ENCODE data around the gene SNRPD3.
"Not testable (repeated sequence)": the region's sequence is repeated elsewhere in the genome, so short reads cannot be mapped to it uniquely, and the experiment has no call there.

SNRPD3 gene

DNA sequence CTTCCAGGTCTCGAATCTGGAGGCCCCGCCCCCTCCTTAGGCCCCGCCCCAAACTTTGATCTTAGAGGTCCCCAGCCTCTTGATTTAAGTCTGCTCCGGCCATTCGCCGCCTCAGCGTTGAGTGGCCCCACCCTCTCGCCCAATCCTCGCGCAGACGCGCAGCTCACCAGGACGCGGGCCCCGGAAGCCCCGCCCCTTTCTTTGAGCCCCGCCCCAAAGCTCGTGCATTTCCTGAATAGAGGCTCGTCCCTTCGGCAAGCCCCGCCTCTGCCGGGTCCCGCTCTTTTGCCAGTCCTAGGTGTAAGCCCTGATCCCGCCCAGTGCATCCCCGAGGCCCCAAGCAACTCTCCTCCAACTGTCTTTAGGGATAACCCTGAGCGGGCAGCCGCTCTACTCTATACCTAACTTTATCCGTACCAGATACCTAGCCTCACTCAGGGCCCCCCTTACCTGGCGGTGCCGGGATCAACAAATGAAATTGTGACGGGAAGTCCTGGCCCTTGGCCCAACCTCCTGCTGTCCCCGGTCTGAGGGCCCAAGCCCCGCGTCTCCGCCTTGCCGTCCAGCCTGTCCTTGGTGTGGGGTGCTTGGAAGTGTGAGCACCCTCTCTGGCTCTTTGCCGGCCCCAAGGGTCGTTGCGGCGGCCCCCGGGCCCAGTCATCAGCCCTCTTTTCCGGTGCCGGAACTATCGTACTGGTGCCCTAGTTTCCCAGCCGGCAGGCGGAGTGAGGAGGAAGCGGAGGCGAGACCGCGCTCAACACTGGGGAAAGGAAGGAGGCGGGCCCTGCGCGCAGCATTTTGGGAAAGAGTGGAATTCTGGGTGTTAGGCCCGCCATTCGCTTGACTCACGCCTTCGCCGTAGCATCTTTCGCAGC, at the start of gene SNRPD3:
SNRPD3 (plus strand) TSS at position 835 of the 875 bp plus-strand sequence. CDS start 1,676 bp downstream, outside the sequence.
- DNase-seq (ENCODE audit: low read depth in 2 of 2) = peak; percentile 99 to 100

GRCh38 chr22:24506802-24507438, 48.9 kb upstream of the SNRPD3 start:
- DNase-seq (ENCODE audit: low read depth in 2 of 2) = no peak

DNA sequence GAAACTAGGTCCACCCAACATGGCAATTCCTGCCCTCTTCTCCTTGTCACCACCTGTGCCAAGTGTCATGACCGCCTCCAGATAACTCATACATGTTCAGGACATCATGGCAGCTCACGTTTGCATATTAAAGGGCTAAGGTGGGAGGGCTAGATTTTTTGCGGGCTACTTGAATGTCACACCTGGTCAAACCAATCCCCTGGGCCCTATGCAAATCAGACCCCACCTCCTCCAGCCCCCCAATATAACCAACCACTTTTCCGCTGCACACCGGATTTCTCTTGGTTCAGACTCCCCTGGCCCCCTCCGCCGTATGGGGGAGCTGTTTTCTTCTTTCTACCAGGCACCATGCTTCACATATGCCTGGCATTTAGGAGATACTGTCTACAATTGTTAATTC, 48.1 kb upstream of the SNRPD3 start:
- no peak for DNase-seq (ENCODE audit: low read depth in 2 of 2)

DNA sequence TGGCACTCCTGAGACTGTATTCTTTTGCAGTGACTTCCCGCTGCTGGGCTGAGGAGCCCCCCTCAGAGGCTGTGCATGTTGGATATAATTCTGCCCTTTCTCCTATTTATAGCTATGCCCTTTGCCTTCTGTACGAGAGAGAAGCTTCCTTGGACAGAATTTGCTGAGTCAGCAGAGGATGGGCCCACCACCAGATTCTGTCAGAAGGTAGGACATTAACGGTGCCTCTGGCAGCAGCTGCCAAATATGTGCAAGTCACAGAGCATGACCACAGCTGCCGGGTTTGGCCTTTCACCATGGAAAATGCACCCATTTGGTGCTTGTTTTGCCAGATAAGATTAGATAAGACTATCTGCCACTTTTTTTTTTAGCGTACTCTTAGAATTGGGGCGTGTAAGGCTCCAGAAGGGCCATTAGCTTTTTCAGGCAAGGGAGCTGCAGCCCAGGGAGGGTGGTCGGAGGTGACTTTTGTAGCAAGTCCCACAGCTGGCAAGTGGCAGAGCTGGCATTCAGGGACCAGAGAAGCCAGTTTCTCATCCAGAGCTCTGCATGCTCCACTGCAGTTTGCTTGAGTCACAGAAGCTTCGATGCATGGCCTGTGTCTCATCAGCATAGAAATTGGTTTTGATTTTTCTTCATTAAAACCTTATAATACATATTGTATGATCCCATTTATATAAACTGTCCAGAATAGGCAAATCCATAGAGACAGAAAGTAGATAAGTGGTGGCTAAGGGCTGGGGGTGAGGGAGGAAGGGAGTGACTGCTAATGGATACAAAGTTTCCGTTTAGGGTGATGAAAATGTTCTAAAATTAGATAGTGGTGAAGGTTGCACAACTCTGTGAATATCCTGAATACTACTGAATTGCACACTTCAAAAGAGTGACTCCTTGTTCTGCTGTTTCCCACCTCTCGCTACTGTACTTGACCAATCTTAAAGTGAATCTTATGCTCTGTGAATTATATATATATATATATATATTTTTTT, 44.9 kb upstream of the SNRPD3 start:
- no peak for DNase-seq (ENCODE audit: low read depth in 2 of 2)

DNA sequence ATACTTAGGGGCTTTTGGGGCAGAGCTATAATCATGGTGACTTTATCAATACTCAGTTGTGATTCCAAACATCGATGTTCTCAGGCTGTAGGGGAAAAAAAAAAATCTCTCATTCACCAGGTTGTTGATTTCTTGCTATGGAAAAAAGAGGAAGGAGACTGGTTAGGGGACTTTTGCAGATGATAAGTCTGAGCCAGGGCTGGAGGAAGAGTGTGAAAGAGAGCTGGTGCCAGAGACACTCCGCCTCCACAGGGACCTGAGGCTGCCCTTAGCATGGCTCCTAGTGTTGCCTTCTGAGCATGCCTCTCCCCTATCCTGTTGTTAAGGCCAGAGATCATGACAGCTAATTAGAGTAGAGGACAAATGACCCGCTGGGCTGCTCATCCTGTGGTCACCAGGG, 43.8 kb upstream of the SNRPD3 start:
- DNase-seq (ENCODE audit: low read depth in 2 of 2) = no peak

- no peak for DNase-seq (ENCODE audit: low read depth in 2 of 2)
These were observed 42.2 kb upstream of the SNRPD3 start for GRCh38 chr22:24513378-24514240.

DNA sequence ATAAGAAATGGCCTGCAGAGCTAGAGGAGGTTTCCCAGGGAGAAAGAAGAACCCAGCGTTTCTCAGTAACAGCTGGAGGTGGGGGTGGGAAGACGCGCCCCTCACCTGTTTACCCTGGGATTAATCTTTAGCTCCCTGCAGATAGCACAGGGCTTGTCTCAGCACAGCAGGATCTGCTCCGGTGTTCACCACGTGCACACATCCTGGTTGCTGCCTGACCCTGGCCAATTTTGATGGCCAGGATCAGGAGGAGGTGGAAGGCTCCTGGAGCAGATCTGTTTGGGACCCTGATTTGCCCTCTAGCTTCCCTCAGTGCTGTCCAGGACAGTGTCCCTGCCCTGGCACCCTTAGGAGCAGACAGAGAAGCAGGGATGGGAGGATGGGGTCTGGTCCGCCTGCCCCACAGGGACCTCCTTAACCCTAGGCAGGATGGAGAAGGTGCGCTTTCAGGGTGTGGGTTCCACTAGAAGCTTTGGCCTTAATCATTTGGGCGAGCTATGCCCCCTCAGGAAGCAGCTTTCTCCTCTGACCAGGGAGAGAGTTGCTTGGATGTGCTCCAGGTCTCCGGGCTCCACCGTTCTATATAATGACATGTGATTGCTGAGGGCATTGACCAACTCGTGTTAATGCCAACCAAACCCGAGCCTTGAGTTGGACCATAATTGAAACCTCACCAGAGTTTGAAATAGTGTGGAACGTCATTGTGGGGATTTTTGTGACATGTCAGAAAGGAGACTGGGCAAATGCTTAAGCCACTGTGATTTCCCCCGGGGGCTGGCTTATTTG, 41.4 kb upstream of the SNRPD3 start:
- no peak for DNase-seq (ENCODE audit: low read depth in 2 of 2)

DNA sequence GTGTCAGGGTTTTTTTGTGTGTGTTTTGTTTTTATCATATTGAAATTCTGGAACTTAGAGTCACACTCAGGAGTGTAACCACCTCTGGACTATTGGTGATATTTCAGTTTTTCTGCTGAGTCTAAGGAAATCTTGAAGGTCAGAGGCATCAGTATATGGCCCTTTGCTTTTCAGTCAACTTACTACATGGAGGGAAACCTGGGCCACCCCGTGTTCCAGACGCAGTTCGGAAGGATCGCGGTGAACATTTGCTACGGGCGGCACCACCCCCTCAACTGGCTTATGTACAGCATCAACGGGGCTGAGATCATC, 40.8 kb upstream of the SNRPD3 start:
- DNase-seq (ENCODE audit: low read depth in 2 of 2) = no peak

DNA sequence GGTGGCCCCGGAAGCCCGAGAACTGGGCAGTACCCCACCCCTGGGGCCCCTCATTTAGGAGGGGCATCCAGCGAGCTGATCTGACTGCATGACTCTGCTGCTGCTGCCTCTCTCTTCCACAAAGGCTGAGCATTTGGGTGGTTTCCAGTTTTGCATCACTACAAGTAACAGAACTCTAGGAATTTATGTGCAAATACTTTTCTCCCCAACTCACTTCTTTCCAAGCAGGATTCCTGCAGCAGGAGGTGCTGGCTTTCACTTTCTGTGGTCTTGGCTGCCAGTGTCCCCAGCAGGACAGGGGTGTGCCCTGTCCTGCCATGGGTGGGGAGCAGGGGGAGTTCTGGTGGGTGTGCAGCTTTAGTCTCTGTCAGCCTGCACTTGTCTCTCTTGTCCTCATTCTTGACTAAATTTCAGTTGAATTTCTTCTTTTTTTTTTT, 39.5 kb upstream of the SNRPD3 start:
- DNase-seq (ENCODE audit: low read depth in 2 of 2) = no peak

DNA sequence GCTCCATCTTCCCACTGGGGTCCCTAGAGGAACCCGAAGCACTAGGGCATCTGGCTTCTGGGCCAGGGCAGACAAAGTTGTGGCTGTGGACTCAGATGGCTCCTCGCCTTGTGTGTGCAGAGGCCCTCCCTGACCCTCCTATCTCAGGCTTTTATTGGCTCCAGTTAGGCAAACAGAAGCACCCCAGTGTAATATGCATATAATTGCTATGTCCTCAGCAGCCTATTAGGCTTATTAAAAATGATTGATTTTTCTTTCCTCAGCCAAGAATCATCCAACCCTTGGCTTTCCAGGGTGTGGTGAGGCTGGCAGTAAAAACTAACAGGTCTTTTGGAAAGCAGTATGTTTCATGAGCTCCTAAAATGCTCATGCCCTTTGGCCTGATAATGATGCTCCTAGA, 38.4 kb upstream of the SNRPD3 start:
- no peak for DNase-seq (ENCODE audit: low read depth in 2 of 2)

DNA sequence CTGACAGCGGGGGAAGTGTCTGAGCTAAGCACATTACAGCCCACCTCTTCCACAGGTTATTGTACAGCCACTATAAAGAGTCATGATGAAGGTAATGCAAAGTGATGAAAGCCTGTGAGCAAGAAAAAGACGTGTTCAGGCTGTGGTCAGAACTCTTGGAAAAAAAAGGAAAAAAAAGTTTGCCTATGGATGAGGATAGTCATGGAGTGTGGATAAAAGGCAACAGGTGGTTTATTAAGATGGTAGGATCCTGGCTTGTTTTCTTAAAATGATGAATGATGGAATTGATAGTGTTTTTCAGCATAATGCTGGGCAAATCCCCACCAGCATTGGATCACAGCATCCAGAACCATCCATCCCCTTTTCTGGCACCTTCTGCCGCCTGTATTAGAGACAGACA, 37.6 kb upstream of the SNRPD3 start:
- DNase-seq (ENCODE audit: low read depth in 2 of 2) = no peak

GRCh38 chr22:24518771-24519485, 36.9 kb upstream of the SNRPD3 start:
- no peak for DNase-seq (ENCODE audit: low read depth in 2 of 2)

DNA sequence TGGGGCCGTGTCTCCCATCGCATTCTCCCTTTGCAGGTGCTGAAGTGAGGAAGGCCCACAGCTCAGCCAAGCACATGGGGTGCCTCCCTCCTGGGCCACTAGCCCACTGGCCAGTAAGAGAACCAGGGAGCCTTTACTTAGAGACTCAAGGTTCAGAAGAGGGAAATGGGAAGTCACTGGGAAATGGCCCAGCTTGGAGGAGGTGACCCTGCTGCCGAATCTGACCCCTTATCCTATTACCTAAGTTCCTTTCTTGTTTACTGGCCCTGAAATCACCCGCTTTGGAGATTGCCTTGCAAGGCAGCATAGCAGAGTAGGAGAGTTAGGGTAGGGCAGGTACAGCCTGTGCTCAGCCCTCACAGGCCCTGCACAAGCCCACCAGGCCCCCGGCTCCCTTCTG, 36.3 kb upstream of the SNRPD3 start:
- DNase-seq (ENCODE audit: low read depth in 2 of 2) = no peak

- no peak for DNase-seq (ENCODE audit: low read depth in 2 of 2)
These were observed 34.0 kb upstream of the SNRPD3 start for GRCh38 chr22:24521791-24522245.

DNA sequence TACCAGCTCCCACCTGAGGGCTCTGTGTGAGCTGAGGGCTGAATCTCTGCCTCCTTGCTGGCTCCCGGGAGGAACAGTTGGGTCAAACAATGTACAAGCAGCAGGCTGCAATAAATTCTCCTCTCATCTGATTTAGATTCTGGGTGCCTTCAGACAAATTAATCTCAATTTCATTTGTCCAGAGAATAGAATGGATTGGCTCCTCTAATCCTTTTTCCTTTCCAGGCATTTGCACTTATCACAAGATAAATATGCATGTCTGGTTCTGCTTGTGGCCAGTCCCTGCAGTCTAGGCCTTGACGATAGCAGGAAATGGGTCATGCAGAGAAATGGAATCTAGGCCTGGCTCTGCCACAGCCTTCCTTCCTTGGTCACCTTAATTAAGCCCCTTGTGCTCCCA, 31.9 kb upstream of the SNRPD3 start:
- no peak for DNase-seq (ENCODE audit: low read depth in 2 of 2)

DNA sequence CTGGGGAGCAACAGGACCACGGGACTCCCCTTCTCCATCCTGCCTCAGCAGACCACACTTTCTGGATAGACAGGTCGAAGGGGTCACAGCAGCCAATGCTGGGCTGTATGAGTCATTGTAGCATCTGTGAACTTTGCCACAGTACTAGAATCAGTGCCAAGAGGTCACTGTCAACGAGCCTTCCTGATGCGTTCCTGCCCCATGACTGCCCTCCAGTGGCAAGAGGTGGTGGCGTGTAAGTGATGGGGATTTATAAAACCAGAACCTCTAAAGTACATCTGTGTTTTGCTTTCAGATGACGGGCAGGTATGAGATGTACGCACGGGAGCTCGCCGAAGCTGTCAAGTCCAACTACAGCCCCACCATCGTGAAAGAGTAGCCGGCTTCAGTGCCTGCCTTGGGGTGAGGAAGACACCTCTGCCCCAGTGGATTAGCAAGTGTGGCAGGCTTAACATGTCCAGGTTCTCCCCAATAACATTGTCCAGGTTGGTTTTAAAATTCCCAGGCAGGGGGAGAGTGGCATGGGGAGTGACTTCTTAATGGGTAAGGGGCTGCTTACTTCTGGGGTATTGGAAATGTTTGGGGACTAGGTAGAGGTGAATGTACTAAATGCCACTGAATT, 30.3 kb upstream of the SNRPD3 start:
- peak; percentile 43 to 63 for DNase-seq (ENCODE audit: low read depth in 2 of 2)

DNA sequence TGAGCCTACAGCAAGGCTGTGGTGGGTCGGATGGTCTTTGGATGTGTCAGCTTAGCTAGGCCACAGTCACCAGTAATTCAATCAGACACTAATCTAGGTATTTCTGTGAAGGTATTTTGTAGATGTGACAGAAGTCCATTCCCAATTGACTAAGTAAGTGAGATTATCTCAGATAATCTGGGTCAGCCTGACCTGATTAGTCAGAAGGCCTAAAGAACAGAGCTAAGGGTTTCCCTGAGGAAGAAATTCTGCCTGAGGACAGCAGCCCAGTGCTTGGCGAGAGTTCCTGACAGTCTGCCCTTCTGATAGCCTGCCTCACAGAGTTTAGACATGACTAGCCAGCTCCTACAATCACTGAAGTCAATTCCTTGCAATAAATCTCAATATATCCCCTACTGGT, 29.6 kb upstream of the SNRPD3 start:
- no peak for DNase-seq (ENCODE audit: low read depth in 2 of 2)

DNA sequence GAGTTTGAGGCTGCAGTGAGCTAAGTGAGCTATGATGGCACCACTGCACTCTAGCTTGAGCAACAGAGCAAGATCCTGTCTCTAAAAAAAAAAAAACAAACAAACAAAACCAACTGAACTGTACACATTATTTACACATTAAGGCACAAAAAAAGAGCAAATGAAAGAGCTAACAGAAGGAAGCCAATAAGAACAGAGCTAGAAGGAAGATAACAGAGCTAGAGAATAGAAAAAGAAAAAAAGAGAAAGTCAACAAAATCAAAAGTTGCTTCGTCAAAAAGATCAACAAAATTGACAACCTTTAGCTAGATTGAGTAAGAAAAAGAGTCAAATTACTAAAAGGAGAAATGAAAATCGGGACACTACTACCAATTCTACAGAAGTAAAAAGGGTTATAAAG, 25.9 kb upstream of the SNRPD3 start:
- DNase-seq (ENCODE audit: low read depth in 2 of 2) = no peak

GRCh38 chr22:24530968-24531367, 24.8 kb upstream of the SNRPD3 start:
- DNase-seq (ENCODE audit: low read depth in 2 of 2) = not testable (repeated sequence)

Data from stimulated activated CD8-positive, alpha-beta memory T cell treated with anti-CD3 and anti-CD28 coated beads, Interleukin-15, amount 100 ng/mL, for 4 hours (primary cell).